ENCODE results near the gene TAP1. TPM values are rescaled to one million over a fixed set of nuclear protein-coding genes. Genes with fewer than 3 reads are reported as not detected.

TAP1 gene
- polyA plus RNA-seq, 2 of the 4 experiments (the other 2 are of a cell fraction): 19.0 to 21.2 TPM

GRCh38 chr6:32833664-32834063, 19.8 kb downstream of the TAP1 start:
- ATAC-seq: no peak
- no peak overlapping the region for H3K4me3 ChIP-seq
- no peak overlapping the region for H3K27ac ChIP-seq
- no peak for DNase-seq (ENCODE audit: low read depth in 1 of 2, low spot score in 1 of 2)
- CTCF ChIA-PET: interaction anchor here (1.4 to 1.5 kb wide), 2 partner anchors 34 to 151 kb away, joined by 4 to 5 read pairs; no protein-coding TSS in a partner anchor
- TF ChIP-seq ATOH8 (CRISPR knock-in tag; IDR thresholded peaks at IDR 0.05; ENCODE audit: low read depth): no peak
- no peak for TF ChIP-seq TFCP2L1 (CRISPR knock-in tag; IDR thresholded peaks at IDR 0.05)
- TF ChIP-seq JUNB (IDR thresholded peaks at IDR 0.05): no peak
- TF ChIP-seq HMGXB4 (CRISPR knock-in tag; IDR thresholded peaks at IDR 0.05; ENCODE audit: borderline replicate concordance): no peak
- no peak for TF ChIP-seq JUN (IDR thresholded peaks at IDR 0.05)
- TF ChIP-seq EP300 (IDR thresholded peaks at IDR 0.05): no peak
- TF ChIP-seq ZFP36 (IDR thresholded peaks at IDR 0.05; ENCODE audit: borderline replicate concordance, partially characterized antibody): no peak
- TF ChIP-seq ELK1 (IDR thresholded peaks at IDR 0.05; ENCODE audit: low read depth, low read length): no peak
- TF ChIP-seq USF2 (IDR thresholded peaks at IDR 0.05): no peak
- no peak for TF ChIP-seq ZSCAN20 (CRISPR knock-in tag; IDR thresholded peaks at IDR 0.05)
- no peak for TF ChIP-seq BCL3 (IDR thresholded peaks at IDR 0.05)
- no peak for TF ChIP-seq CTCF (IDR thresholded peaks at IDR 0.05)
- no peak for TF ChIP-seq CEBPB (IDR thresholded peaks at IDR 0.05)
- no peaks in the 10 kb centered on the region for H3K9me3 ChIP-seq
- POLR2A ChIA-PET: no interaction called here
- H3K4me1 ChIP-seq: peaks cover 5% of the 10 kb centered on the region; the same call in 1 of the 3 replicates
- WGBS (ENCODE audit: missing lambda C conversion rate): 87% methylated on average over 5 of the region's 5 CpGs
- FAIRE-seq: no peak
- H3K4me2 ChIP-seq: no peak overlapping the region

GRCh38 chr6:32832535-32832934, 21.0 kb downstream of the TAP1 start:
- no peak overlapping the region for H3K4me3 ChIP-seq
- no peaks in the 10 kb centered on the region for H3K9me3 ChIP-seq
- FAIRE-seq: no peak
- CTCF ChIA-PET: interaction anchor here (1.4 kb wide), 1 partner anchor 36 kb away, joined by 5 read pairs; no protein-coding TSS in a partner anchor
- H3K4me1 ChIP-seq: peaks cover 2% of the 10 kb centered on the region; the same call in 1 of the 3 replicates
- no peak for ATAC-seq
- POLR2A ChIA-PET: no interaction called here
- TF ChIP-seq CBX8 (IDR thresholded peaks at IDR 0.05): no peak
- no peak for TF ChIP-seq RAD21 (conservative IDR thresholded peaks at IDR 0.05 in 1 of 2, IDR thresholded peaks at IDR 0.05 in 1 of 2)
- no peak for TF ChIP-seq BCL3 (IDR thresholded peaks at IDR 0.05)
- no peak for TF ChIP-seq RNF2 (IDR thresholded peaks at IDR 0.05; ENCODE audit: borderline replicate concordance, low read depth)
- no peak for TF ChIP-seq HEYL (CRISPR knock-in tag; IDR thresholded peaks at IDR 0.05)
- no peak for TF ChIP-seq RARB (CRISPR knock-in tag; IDR thresholded peaks at IDR 0.05)
- no peak for TF ChIP-seq ATOH8 (CRISPR knock-in tag; IDR thresholded peaks at IDR 0.05; ENCODE audit: low read depth)
- TF ChIP-seq MAX (IDR thresholded peaks at IDR 0.05): no peak
- TF ChIP-seq ZC3H11A (IDR thresholded peaks at IDR 0.05): no peak
- no peak overlapping the region for H3K4me2 ChIP-seq
- no peak overlapping the region for H3K27ac ChIP-seq
- WGBS (ENCODE audit: missing lambda C conversion rate): 95% methylated on average over 13 of the region's 13 CpGs
- DNase-seq (ENCODE audit: low read depth in 1 of 2, low spot score in 1 of 2): no peak

Data from A549 (cell line).